ENCODE data around the gene TGM3.

The TGM3 gene

DNA sequence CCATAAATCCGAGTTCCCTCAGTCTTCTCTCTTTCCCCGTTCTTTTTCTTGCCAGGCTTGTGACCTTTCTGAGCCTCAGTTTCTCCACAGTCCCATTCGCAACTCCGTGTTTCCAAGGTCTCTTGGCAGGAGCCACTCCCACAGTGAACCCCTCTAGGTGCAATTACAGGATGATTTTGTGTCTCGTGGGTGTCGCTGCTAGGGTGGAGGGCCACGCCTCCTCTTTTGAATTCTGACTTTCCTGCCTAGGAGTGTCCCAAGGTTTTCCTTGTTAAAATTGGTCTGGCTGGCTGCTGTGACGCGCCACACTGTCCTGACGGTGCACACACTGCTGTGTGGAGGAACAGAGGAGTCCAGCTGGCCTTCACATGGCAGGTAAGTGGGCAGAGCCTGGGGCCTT lies 84.8 kb downstream of the TGM3 start, which contains the start of gene TGM6:
Gene TGM6 (plus strand): TSS at position 301 of the 400 bp plus-strand sequence. CDS start 68 bp downstream, at position 369.
- DNase-seq (ENCODE audit: low read depth, low spot score) = no peak

- no peak for DNase-seq (ENCODE audit: low read depth, low spot score)
These were observed 85.5 kb downstream of the TGM3 start for GRCh38 chr20:2381303-2381702.

DNA sequence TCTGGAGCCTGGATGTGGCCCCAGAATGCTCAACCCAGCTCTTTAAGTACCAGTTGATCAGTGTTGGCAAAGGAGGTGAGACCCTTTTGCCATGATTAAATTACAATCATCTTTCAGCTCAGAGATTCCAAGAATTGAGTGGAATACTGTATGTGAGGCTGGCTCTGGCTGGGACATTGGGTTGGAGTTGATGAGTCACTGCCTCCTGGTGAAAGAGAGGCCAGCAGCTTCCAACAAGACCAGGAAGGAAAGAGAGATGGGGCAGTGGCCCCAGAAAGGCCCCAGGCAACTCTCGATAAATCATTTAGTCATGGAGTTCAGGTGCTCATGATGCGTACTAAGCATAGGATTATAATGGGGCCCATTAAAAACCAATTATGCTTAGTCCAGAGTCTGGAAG lies 87.0 kb downstream of the TGM3 start:
- DNase-seq (ENCODE audit: low read depth, low spot score) = no peak

- DNase-seq (ENCODE audit: low read depth, low spot score) = no peak
These were observed 89.2 kb downstream of the TGM3 start for GRCh38 chr20:2385026-2385425.

GRCh38 chr20:2385496-2385895 lies 89.7 kb downstream of the TGM3 start:
- DNase-seq (ENCODE audit: low read depth, low spot score) = no peak

DNA sequence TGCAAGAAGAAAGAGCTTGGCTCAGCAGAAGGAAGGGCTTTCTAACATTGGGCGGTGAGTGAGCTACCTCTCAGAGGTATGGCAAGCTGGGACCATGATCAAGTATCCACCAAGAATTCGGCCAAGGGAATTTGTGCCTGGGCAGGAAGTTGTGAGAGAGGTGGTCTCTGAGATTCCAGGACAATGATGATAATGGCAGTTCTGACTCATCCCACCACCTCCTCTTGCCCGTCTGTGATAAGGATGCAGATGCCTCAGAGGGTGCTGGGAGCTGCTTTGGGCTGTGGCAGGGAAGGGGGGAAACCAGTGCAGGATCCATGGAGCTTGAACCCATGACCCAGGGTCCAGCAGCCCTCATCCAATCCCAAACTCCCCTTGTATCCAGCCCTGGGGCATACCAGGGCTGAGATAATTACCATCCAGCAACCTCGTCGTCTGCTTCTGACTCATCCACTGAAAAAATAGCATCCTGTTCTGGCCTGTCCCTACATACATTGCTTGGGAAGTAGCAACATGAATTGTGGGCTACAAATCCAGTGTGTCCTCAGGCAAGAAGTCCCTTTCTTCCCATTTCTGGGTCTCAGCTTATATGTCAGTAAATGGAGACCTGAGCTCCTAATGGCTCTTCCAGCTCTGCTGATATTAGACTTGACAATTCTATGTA lies 90.8 kb downstream of the TGM3 start:
- no peak for DNase-seq (ENCODE audit: low read depth, low spot score)

DNA sequence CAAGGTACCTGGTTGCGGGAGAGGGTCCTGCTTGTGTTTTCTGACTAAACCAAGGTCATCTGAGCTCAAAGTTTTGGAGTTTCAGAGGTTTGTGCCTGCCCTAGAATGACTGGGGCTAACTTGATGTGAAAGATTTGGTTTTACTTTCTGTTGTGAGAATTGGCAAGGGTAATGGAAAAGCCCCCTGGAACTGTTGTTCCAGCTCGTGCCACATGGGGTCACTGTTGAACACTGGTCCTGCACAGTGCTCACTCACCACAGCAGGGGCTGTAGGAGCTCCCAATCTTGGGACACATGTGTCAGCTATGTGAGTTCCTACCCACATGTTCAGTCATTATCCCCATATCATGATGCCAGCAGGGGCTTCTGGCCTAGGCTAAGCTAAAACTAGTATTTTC lies 91.4 kb downstream of the TGM3 start:
- DNase-seq (ENCODE audit: low read depth, low spot score) = no peak

- no peak for DNase-seq (ENCODE audit: low read depth, low spot score)
These were observed 91.8 kb downstream of the TGM3 start for GRCh38 chr20:2387580-2387979.

All from activated CD4-positive, CD25-positive, alpha-beta regulatory T cell treated with anti-CD3 and anti-CD28 coated beads, Interleukin-2, amount 50 U/mL, for 16 hours (primary cell).